ENCODE results near the gene C1orf105.

The C1orf105 gene

GRCh38 chr1:172498857-172499256 is 78.4 kb downstream of the C1orf105 start:
- Histone ChIP-seq H3K27ac (ENCODE audit: low read length) (no peak overlapping the region), H3K4me1 (ENCODE audit: low read length) (no peaks in the 10 kb centered on the region), H3K4me2 (ENCODE audit: low read depth, low read length) (no peak overlapping the region), H3K9ac (ENCODE audit: low read length) (no peak overlapping the region), H3F3A (ENCODE audit: insufficient read depth, low read length) (no peaks in the 10 kb centered on the region), H3K9me3 (replicated peaks; ENCODE audit: insufficient read depth, low read length) (no peaks in the 10 kb centered on the region), H3K27me3 (replicated peaks; ENCODE audit: insufficient read depth, low read length) (no peaks in the 10 kb centered on the region), H3K4me3 (ENCODE audit: low read length) (no peak overlapping the region), H3K36me3 (replicated peaks; ENCODE audit: insufficient read depth, low read length) (no peaks in the 10 kb centered on the region), H3K79me2 (ENCODE audit: low read length) (no peaks in the 10 kb centered on the region), H2AFZ (ENCODE audit: low read length) (no peak overlapping the region), H3K9me2 (replicated peaks; ENCODE audit: insufficient read depth, low read length) (no peaks in the 10 kb centered on the region), H4K20me1 (ENCODE audit: insufficient read depth, low read length) (no peaks in the 10 kb centered on the region)
- TF ChIP-seq EZH2phosphoT487 (IDR thresholded peaks at IDR 0.05; ENCODE audit: low read length) (no peak), EZH2 (optimal IDR thresholded peaks at IDR 0.05; ENCODE audit: low read depth, low read length) (no peak), CTCF (IDR thresholded peaks at IDR 0.05; ENCODE audit: low read length) (no peak)
- no peak for DNase-seq

- Histone ChIP-seq H3K27ac (ENCODE audit: low read length) (no peak overlapping the region), H3K4me1 (ENCODE audit: low read length) (no peaks in the 10 kb centered on the region), H4K20me1 (ENCODE audit: insufficient read depth, low read length) (no peaks in the 10 kb centered on the region), H3F3A (ENCODE audit: insufficient read depth, low read length) (no peaks in the 10 kb centered on the region), H3K4me2 (ENCODE audit: low read depth, low read length) (no peak overlapping the region), H3K27me3 (replicated peaks; ENCODE audit: insufficient read depth, low read length) (no peaks in the 10 kb centered on the region), H3K9me2 (replicated peaks; ENCODE audit: insufficient read depth, low read length) (no peaks in the 10 kb centered on the region), H2AFZ (ENCODE audit: low read length) (no peak overlapping the region), H3K9me3 (replicated peaks; ENCODE audit: insufficient read depth, low read length) (no peaks in the 10 kb centered on the region), H3K36me3 (replicated peaks; ENCODE audit: insufficient read depth, low read length) (no peaks in the 10 kb centered on the region), H3K9ac (ENCODE audit: low read length) (no peak overlapping the region), H3K4me3 (ENCODE audit: low read length) (no peak overlapping the region), H3K79me2 (ENCODE audit: low read length) (no peaks in the 10 kb centered on the region)
- DNase-seq: no peak
- TF ChIP-seq EZH2 (optimal IDR thresholded peaks at IDR 0.05; ENCODE audit: low read depth, low read length) (no peak), CTCF (IDR thresholded peaks at IDR 0.05; ENCODE audit: low read length) (no peak), EZH2phosphoT487 (IDR thresholded peaks at IDR 0.05; ENCODE audit: low read length) (no peak)
Observed at GRCh38 chr1:172499636-172500141, 79.2 kb downstream of the C1orf105 start.

GRCh38 chr1:172500207-172500606 is 79.7 kb downstream of the C1orf105 start:
- no peaks in the 10 kb centered on the region for H4K20me1 ChIP-seq (ENCODE audit: insufficient read depth, low read length)
- H3K27ac ChIP-seq (ENCODE audit: low read length): no peak overlapping the region
- H3K9ac ChIP-seq (ENCODE audit: low read length): no peak overlapping the region
- no peak overlapping the region for H3K4me3 ChIP-seq (ENCODE audit: low read length)
- H3K9me2 ChIP-seq (replicated peaks; ENCODE audit: insufficient read depth, low read length): no peaks in the 10 kb centered on the region
- TF ChIP-seq EZH2phosphoT487 (IDR thresholded peaks at IDR 0.05; ENCODE audit: low read length) (no peak), EZH2 (optimal IDR thresholded peaks at IDR 0.05; ENCODE audit: low read depth, low read length) (no peak), CTCF (IDR thresholded peaks at IDR 0.05; ENCODE audit: low read length) (no peak)
- H3K27me3 ChIP-seq (replicated peaks; ENCODE audit: insufficient read depth, low read length): no peaks in the 10 kb centered on the region
- H2AFZ ChIP-seq (ENCODE audit: low read length): no peak overlapping the region
- no peaks in the 10 kb centered on the region for H3K79me2 ChIP-seq (ENCODE audit: low read length)
- no peak overlapping the region for H3K4me2 ChIP-seq (ENCODE audit: low read depth, low read length)
- H3K36me3 ChIP-seq (replicated peaks; ENCODE audit: insufficient read depth, low read length): no peaks in the 10 kb centered on the region
- no peaks in the 10 kb centered on the region for H3K4me1 ChIP-seq (ENCODE audit: low read length)
- no peaks in the 10 kb centered on the region for H3K9me3 ChIP-seq (replicated peaks; ENCODE audit: insufficient read depth, low read length)
- no peaks in the 10 kb centered on the region for H3F3A ChIP-seq (ENCODE audit: insufficient read depth, low read length)
- no peak for DNase-seq

All from MM.1S (cell line).